DLD1 (cell line): ENCODE results near the gene PLCG2.
"Not testable (repeated sequence)": the region's sequence is repeated elsewhere in the genome, so short reads cannot be mapped to it uniquely, and the experiment has no call there.

Experiments used
- in situ Hi-C: cut with HindIII; loops from 2 replicates; pipeline ENCODE4 v1.10.0; 2017; ENCODE audit warnings: low sequenced_read_pairs

PLCG2 gene

DNA sequence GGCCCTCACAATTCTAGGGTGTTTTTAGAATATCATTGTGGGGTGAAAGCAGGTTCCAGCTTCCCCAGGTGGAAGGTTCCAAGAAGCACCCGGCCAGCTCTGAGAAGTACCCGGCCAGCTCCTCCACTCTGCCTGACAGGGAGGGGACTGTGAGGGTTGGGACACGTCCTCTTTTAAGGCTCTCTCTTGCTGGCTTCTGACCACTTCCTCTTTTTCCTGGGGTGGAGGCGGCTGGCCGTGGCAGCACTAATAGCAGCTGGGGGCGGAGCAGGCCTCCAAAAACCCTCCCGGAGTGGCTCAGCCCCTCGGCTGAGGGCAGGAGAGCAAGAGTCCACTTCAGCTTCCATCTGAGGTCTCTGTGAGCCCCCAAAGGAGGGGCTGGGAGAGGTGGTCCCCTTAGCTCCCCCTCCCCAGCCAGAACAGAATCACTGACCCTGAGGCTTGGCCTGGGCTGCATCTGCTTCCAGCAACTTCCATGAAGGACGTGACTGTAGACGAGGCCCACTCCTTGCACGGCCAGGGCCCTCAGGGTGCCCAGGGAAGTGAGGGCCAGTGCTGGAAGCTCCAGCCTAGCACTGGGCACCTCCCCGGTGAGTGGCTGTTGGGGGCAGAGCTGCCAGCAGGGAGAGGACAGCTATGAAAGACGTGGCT is 26.7 kb upstream of the PLCG2 start:
- in situ Hi-C loops, result no loop called here

DNA sequence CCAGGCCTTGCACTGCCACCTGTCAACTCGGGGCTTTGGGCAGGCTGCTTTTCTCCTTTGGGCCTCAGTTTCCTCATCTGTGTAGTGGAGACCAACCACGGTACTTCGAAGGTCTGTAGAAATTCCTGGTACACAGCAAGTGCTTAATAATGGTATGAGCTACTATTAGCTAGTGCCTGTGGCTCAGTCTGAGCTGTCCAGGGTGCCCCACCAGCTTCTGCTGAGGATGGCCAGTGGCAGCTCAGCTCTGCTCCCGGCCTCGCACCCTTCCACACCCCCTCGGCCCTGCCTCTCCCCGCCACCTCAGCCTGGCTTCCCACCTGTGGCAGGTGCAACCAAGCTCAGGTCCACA is 26.2 kb upstream of the PLCG2 start:
- in situ Hi-C loops, result no loop called here

DNA sequence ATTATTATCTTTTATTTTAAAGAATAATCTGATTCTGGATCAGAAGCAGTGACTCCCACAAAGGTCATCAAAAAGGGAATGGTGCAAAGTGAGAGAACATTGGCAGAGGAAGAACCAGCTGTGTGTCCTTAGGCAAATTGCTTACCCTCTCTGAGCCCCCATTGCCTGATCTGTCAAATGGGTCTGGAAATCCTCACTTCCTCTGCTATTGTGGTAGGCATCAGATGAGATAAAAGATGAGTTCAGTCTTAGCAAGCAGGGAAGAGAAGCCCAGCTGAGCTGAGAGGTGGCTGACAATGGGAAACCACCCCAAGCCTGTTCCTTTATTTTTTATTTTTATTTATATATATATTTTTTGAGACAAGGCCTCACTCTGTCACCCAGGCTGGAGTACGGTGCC is 24.2 kb upstream of the PLCG2 start:
- in situ Hi-C loops, result no loop called here

DNA sequence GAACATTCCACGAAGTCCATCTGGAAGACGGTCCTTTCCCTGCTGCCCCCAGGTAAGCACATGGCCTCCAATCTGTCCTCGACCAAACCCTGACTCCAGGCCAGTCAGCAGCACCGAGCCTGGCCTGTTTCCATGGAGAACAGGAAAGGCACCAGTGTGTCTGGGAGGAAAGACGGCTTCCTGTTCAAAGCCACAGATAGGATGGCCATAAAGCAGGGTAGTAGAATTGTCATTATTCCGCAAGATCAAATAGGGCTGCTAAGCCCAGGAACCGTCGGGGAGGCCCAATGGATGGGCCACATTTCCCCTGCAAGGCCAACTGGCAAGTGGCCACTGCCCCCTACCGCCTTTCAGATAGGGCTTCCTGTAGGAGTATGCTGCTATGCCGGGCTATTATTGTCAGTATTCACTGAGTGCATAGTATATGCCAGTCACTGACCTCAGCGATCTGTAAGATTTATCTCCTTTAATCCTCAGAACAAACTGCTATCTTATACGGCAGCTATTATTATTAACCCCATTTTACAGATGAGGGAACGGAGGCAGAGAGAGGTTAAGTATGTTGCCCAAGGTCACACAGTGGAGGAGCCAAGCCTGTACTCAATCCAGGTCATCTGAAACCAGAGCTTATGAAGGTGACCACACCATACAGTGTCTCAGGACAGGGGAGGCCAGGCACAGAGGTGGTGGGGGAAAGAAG is 23.0 kb upstream of the PLCG2 start:
- in situ Hi-C loops, result no loop called here

DNA sequence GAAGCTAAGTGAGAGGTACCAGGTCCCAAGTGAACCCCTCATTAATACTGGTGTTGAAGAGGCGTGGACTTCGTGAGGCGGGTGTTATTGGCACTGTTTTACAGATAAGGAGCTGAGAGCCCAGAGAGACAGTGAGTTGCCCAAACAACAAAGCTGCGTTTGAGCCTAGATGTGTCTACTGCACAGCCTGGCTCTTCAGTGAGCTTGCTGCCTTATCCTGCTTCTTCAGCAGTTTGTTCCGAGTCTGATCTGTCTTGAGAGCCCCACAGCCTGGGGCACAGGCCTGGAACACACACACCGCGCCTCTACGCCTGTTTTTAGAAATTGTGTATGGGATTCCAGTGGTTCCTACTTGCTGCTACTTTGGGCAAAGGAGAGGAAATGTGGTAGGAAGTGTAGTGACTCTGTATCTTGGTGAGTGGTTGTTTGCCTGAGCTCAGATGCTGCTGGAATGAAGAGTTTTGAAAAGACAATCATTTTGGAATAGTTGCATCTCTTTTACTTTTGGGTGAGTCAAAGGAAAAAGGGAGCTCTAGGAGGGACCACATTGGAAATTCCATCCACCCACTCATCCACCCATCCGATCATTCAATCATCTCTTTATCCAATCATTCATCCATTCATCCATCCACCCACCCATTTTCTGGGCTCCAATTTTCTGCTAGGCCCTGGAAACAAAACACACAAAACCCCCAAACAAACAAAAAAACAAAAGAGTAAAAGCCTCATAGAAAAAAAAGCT is 22.3 kb upstream of the PLCG2 start:
- in situ Hi-C loops, result no loop called here

DNA sequence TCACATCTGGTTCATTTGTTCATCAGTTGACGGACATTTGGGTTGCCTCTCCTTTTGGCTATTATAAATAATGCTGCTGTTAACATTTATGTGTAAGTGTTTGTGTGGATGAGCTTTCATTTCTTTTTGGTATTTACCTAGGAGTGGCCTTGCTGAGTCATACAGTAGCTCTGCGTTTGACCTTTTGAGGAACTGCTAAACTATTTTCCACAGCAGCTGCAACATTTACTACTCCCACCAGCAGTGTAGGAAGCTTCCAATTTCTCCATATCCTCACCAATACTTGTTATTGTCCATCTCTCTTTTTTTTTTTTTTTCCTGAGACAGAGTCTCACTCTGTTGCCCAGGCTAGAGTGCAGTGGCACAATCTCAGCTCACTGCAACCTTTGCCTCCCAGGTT is 20.7 kb upstream of the PLCG2 start:
- in situ Hi-C loops, result no loop called here

DNA sequence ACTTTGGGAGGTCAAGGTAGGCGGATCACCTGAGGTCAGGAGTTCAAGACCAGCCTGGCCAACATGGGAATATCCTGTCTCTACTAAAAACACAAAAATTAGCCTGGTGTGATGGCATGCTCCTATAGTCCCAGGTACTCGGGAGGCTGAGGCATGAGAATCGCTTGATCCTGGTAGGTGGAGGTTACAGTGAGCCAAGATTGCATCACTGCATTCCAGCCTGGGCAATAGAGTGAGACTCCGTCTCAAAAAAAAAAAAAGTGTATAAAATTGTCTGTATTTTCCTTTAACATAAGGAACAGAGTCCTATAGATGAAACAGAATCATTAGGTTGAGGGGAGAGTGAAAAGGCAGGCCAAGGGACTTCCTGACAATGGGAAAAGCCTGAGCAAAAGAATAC is 16.8 kb upstream of the PLCG2 start:
- in situ Hi-C loops, result not testable (repeated sequence)

DNA sequence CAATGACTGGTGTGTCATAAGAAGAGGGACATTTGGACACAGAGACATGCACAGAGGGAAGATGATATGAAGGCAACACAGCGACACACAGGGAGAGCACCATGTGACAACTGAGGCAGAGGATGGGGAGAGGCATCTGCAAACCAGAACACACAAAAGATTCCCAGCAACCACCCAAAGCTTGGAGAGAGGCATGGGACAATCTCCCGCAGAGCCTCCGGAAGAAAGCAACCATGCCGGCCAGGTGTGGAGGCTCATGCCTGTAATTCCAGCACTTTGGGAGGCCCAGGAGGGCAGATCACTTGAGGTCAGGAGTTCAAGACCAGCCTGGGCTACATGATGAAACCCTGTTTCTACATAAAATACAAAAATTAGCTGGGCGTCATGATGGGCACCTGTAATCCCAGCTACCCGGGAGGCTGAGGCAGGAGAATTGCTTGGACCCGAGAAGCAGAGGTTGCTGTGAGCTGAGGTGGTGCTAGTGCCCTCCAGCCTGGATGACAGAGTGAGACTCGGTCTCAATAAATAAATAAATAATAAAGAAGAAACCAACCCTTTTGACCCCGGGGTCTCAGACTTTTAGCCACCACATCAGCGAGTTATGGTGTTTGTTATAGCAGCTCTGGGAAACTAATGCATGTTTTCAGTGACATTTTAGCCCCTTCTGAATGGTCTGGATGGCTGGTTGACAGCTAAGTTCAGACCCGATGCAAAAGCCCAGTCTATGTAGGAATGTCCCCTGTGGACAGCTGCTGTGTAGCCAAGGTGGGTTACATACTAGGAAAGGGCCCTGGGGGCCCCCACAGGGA is 13.8 kb upstream of the PLCG2 start:
- in situ Hi-C loops, result no loop called here

DNA sequence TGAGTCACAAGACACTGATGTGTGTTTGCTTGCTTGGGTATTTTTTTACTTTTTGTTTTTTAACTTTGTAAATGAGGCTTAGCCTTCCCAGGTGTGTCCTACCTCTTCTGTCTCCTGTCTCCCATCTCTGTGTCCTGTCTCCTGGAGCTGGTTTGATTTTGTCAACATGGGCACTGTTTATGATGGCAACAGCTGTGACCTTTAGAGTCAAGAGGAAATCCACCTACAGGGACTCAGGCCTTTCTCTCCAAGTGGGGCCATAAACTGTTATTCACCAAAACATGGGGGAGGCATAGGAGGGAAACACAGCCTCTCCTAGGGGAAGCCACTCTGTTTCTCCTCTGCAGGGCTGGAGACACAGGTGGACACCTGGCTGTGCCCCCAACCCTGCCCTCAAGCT is 13.1 kb upstream of the PLCG2 start:
- in situ Hi-C loops, result no loop called here

DNA sequence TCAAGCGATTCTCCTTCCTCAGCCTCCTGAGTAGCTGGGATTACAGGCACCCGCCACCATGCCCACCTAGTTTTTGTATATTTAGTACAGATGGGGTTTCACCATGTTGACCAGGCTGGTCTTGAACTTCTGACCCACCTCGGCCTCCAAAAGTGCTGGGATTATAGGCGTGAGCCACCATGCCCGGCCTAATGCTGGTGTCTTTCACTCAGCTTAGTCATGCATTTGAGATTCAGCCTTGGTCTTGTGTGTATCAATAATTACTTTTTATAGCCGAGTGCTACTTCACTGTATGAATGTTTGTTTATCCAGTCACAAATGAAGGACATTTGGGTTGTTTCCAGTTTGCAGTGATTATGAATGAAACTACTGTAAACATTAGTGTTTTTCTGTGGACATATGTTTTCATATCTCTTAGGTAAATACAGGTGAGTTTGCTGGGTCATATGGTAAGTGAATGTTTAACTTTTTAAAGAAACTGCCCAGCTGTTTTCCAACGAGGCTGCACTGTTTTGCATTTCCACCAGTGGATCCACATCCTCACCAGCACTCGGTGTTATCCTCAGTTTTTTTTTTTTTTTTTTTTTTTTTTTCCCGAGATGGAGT is 11.0 kb upstream of the PLCG2 start:
- in situ Hi-C loops, result no loop called here

DNA sequence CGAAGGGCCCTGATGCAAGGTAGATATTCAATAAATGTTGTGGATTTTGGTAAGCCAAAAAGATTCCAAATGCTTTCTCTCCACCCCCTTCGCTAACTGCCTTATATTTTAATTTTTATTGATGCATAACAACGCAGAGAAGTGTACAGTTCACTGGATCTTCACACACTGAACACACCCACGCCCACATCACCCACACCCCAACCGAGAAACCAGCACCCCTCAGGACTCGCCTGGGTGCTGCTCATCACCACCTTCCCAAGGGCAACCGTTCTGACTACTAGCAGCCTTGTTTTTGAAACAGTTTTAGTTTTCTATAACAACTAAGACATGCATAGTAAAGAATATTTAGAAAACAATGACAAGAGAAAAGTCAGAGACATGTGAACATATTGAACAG is 9.1 kb upstream of the PLCG2 start:
- in situ Hi-C loops, result no loop called here

DNA sequence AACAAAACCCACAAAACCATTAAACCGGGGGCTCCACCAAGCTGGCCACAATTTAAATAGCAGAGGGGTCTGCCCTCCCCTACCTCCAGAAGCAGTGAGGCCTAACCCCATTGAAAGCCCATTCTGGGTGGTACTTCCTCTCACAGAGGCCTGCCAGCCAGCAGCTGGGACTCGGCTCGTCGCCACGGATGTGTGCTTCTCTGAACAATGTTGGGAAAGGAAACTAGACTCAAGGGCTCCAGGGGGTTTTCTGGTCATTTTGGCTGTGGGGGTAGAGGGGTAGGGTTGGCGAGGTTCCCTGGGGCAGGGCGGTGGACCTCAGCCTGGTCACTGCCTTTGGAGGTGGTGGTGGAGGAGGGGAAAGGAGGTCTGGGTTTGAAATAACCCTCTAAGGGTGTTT is 4.7 kb upstream of the PLCG2 start:
- in situ Hi-C loops, result no loop called here

DNA sequence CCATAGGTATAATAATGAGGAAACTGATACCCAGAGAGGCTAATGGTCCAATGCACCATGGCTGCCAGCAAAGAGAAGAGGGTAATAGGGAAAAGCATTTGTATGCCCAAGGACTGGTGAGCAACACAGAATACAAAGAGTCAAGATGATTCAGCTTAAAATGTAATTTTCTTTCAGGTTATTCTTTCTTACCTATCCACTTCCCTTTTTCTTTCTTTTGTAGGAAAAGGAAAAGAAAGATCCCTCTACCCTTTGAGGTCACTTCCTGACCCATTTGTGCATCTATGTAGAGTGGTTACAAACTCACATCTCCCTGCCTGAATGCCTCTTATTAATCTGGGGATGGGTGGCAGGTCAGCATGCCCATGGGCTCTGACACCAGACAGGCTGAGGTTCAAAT is 3.5 kb upstream of the PLCG2 start:
- in situ Hi-C loops, result no loop called here

DNA sequence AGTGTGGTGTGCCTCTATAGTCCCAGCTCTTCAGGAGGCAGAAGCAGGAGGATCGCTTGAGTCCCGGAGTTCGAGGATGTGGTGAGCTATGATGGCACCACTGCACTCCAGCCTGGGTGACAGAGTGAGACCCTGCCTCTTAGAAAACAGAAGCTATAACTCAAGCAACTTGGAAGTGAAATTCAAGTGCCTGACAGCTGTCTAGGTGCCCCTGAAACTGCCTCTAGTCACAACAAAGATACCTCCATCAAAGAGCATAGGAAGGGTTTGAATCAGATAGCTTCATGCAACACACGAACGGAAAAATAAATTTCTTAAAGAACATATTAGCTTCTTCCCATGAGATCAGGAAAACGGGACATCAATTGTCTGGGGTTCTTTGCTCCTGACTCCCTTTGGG is 860 bp upstream of the PLCG2 start:
- in situ Hi-C loops, result no loop called here

DNA sequence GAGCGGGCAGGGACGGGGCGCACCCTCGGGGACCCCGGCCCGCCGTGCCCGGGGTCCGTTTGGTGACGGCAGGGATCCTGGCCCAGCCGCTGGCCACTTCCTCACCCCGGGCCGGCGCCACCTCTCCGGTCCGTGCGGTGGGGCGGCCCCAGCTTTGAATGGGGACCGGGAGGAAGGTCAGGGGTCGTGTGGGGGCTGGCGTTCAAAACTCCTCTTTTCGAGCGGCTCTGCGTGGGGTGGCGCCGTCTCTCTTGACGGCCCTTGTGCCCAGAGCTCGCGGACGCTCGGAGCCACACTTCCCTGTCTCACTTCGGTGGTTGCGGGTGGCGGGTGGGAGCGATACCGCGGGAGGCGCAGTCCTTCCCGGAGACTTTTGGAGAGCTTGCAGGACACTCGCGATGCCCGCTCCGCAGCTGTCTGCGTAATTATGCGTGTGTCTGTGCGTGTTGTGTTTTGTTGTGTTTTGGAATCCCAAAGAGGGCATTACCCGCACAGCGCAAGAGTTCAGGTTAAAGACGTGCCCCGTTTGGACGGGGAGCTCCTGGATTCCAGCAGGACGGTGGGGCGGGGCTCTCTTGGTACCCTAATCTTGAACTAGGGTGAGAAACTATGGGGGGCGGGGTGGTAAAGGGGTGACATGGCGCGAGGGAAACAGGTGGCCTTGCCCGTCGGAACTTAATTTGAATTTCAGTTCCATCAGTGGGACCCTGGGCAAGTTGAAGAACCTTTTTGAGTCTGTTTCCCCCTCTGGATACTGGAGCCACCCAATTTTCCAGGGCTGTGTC is 637 bp downstream of the PLCG2 start:
- in situ Hi-C loops, result no loop called here

DNA sequence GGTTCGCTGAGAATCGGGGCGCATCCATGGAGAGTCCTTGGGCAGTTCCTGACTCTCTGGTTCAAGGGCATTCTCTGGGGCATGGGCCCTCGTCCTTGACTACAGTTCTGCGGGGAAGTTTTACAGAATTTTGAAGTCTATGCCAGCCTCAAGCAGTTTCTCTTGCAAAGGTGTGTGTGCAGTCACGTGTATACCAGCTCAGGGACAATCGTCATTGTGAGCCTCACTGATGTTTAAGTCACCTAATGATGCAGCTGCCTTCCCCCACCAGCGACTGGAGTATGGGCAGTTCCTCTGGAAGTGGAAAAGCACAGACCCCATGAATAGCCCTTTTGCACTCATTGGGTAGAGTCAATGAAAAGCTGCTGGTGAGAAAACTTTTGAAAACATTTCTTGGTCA is 1.3 kb downstream of the PLCG2 start:
- in situ Hi-C loops, result no loop called here

DNA sequence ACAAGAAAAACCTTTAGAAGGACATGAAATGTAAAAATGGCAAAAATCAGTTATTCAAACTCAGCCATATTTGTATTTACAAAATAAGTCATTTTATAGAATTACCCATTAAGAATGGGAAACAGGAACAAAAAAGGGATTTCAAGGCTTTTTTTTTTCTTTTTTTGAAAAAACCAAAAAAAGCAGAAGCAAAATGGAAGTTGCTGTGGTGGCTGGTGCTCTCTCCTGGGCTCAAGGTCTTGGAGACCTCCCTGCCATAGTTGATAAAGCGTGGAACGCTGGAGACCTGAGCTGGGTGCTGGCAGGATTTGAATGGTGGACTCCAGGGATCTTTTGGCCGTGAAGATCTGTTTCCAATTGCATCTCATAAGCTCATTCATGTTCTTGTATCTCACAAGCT is 3.1 kb downstream of the PLCG2 start:
- in situ Hi-C loops, result no loop called here

DNA sequence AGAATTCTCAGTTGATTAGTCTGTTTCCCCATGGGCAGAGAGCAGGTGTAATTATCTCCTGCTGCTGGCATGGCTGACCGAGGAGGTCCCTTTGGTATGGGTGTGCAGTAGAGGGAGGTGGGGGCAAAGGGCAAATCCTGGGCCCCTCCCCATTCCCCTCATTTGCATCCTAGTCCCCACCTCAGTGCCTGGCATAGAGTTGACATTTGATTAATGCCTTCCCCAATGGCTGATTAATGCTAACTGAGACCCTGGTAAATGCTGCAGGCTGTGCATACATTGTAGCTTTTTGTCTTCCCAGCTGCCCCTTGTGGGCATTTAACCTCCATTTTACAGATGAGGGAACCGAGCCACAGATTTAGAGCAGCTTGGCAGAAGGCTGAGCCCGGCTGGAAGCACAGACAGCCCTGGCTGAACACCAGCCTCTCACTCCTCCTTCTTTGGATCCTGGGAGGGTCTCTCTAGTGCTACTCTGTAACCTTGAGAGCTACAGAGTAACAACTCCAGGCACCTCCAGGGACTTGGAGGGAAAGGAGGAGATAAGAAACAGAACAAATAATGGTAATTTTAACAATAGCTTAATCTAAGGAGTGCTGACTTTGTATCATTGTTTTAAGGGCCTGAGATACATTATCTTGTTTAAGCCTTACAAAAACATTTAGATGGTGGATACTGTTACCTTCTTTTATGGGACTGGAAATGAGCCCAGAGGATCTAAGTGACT is 5.1 kb downstream of the PLCG2 start:
- in situ Hi-C loops, result no loop called here

DNA sequence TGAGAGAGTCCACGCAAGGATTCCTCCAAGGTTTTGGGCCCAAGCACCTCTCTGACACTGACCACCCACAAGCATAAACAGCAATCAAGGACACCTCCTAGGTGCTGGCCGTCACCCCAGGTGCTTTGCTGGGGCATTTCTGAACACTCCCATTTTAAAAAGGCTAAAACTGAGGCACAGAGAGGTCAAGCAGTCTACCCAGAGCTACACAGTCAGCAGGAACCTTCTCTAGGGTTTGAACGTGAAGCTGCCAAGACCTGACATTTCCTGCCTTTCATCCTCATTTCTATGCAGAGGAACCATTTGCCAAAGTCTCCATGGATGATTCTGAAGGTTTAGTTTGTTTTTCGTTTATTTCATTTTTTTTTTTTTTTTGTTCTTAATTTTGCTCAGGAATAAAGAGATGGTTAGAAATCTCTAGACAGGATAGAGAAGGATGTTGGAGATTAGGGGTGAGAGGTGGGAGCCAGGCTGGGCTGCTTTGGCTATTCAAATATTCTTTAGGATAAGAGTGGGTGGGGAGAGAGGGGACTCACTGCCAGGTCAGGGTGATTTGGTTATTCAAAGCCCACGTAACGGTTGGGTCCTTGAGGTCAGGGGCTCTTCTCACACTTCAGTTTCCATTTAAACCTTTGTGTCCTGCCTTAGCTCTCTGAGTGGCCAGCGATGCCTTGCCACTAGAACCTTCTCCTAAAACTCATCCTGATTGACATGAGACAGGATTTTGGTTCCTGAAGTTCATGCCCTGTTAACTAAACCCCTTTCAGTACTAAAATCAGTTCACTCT is 6.2 kb downstream of the PLCG2 start:
- in situ Hi-C loops, result no loop called here
